Skeletal muscle satellite cell (primary cell): ENCODE results near the gene BCL2.

Experiments used
- H3K27me3 ChIP-seq: 2 replicates; pipeline ENCODE4 v1.7.0; 2013; ENCODE audit warnings: low read length; ENCODE audit not compliant: control insufficient read depth, insufficient read depth
- H3K36me3 ChIP-seq: 2 replicates; pipeline ENCODE4 v1.7.0; 2013; ENCODE audit warnings: mild to moderate bottlenecking, control low read depth, low read length; ENCODE audit not compliant: insufficient read depth
- H3K4me1 ChIP-seq: 2 replicates; pipeline ENCODE4 v1.7.0; 2013; ENCODE audit warnings: low read length; ENCODE audit not compliant: control insufficient read depth, insufficient read depth
- H3K4me2 ChIP-seq: 2 replicates; pipeline ENCODE4 v1.7.0; 2013; ENCODE audit warnings: mild to moderate bottlenecking, low read length
- H3K4me3 ChIP-seq: 2 replicates; pipeline ENCODE4 v1.7.0; 2013; ENCODE audit warnings: low read length
- H3K9ac ChIP-seq: 2 replicates; pipeline ENCODE4 v1.7.0; 2013; ENCODE audit warnings: mild to moderate bottlenecking, low read depth, low read length, moderate library complexity
- H3K9me3 ChIP-seq: replicated peaks from 2 replicates; pipeline ENCODE4 v1.7.0; 2013; ENCODE audit warnings: mild to moderate bottlenecking, control low read depth, low read length

BCL2 gene

DNA sequence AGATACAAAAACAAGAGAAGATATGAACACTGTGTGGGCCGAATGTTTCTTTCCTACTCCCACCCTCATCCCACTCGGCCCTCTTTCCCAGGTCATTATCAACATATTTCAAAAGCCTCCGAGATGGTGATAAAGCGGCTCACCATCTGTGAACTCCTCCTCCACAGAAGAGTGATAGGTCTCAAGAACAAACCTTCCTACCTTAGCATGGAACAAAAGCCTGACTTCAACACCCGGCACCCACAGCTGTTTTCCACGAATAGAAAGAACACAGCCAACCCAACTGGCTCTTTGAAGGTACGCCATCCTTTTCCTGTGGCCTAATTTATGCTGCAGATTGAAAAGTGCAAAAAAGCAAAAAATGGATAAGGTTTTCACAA, 28.8 kb downstream of the BCL2 start:
- peaks cover 5% of the 10 kb centered on the region for H3K27me3 ChIP-seq
- no peaks in the 10 kb centered on the region for H3K36me3 ChIP-seq
- H3K9me3 ChIP-seq: no peaks in the 10 kb centered on the region
- H3K4me2 ChIP-seq: no peak overlapping the region
- no peak overlapping the region for H3K4me3 ChIP-seq
- H3K4me1 ChIP-seq: no peaks in the 10 kb centered on the region
- no peak overlapping the region for H3K9ac ChIP-seq

- H3K27me3 ChIP-seq: peaks cover 5% of the 10 kb centered on the region
- no peak overlapping the region for H3K4me3 ChIP-seq
- no peak overlapping the region for H3K9ac ChIP-seq
- H3K36me3 ChIP-seq: no peaks in the 10 kb centered on the region
- no peaks in the 10 kb centered on the region for H3K4me1 ChIP-seq
- H3K4me2 ChIP-seq: no peak overlapping the region
- no peaks in the 10 kb centered on the region for H3K9me3 ChIP-seq
Measured at GRCh38 chr18:63290166-63290820, 29.3 kb downstream of the BCL2 start.

- Histone ChIP-seq H3K4me1 (no peaks in the 10 kb centered on the region), H3K4me3 (no peak overlapping the region)
Measured at GRCh38 chr18:63288311-63288710, 31.3 kb downstream of the BCL2 start.

GRCh38 chr18:63287691-63288220, 31.8 kb downstream of the BCL2 start:
- Histone ChIP-seq H3K4me1 (no peaks in the 10 kb centered on the region), H3K36me3 (no peaks in the 10 kb centered on the region), H3K4me2 (no peak overlapping the region), H3K9me3 (no peaks in the 10 kb centered on the region), H3K9ac (no peak overlapping the region), H3K4me3 (no peak overlapping the region), H3K27me3 (peaks cover 5% of the 10 kb centered on the region)

More at GRCh38 chr18:63288311-63288710, 31.3 kb downstream of the BCL2 start:
- Histone ChIP-seq H3K4me2 (no peak overlapping the region), H3K36me3 (no peaks in the 10 kb centered on the region), H3K9me3 (no peaks in the 10 kb centered on the region), H3K27me3 (peaks cover 5% of the 10 kb centered on the region), H3K9ac (no peak overlapping the region)

- Histone ChIP-seq H3K4me2 (no peak overlapping the region), H3K4me3 (no peak overlapping the region), H3K9me3 (no peaks in the 10 kb centered on the region), H3K4me1 (no peaks in the 10 kb centered on the region), H3K9ac (no peak overlapping the region), H3K27me3 (peaks cover 5% of the 10 kb centered on the region), H3K36me3 (no peaks in the 10 kb centered on the region)
Measured at GRCh38 chr18:63286926-63287325, 32.6 kb downstream of the BCL2 start.

DNA sequence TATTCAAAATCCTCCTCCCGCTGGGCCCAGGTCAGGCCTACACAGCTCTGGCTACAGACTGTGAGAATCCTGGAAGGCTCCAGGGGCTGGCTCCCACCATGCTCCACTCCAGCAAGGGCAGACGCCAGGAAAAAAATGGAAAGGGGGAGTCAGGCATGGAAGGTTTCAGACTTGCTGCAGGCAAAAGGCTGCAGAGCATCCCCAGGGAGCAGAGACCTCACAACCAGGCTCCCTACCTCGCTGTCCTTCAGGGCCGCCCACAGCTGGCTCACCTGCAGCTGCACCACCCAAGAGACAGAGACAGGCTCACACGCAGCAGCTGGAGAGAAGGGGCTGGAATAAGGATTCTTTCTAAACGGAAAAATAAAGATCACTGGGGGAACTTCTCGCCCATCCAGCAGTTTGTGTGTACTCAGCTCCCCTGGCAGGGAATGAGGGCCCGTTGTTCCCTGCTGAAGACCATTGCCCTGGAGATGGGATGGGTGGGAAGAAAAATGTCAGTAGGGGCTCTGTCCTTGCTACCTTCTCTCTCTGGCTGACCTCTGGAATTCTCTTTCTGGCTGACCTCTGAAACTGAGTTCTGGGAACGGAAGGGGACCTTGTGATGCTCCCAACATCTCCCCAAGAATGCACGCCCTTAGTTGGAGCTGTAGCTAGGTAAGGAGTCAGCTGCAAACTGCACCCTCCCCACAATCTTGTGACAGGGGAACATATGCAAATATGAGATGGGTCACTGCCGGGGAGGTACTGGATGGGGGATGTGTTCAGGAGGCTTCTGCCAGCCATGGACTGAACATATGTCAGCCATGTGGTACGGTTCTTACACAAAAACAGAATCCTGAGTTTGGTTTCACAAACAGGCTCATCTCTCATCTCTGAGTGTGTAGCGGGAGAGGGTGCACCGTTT, 34.5 kb downstream of the BCL2 start:
- H3K4me1 ChIP-seq: no peaks in the 10 kb centered on the region
- H3K9ac ChIP-seq: no peak overlapping the region
- peaks cover 5% of the 10 kb centered on the region for H3K27me3 ChIP-seq
- H3K4me2 ChIP-seq: no peak overlapping the region
- H3K9me3 ChIP-seq: no peaks in the 10 kb centered on the region
- H3K36me3 ChIP-seq: no peaks in the 10 kb centered on the region
- no peak overlapping the region for H3K4me3 ChIP-seq

DNA sequence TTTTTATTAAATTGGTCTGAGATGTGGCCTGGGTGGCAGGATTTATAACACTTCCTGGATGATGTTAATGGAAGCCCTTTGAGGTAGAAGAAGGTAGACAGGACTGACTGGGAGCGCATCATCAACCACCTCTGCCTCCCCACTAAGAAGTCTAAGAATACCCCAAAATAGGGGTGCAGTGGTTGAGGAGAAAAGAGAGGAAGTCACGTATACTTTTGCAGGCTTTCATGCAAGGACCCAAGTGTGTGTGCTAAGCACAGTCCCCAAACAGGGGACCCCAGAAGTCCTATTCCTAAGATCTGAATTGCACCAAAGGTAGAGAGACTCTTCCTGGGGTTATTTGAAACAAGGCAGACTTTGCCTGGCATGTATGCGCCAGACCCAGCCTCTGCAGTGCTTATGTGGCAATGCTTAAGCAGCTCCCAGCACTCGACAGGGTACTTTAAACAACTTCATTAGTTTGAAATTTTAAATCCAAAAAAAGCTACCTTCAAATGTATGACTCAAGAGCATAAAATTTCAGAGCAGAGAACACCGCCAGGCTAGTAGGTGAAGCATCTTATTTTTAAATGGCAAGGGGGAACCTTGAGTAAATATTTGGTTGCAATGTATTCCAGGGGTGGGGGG, 35.3 kb downstream of the BCL2 start:
- Histone ChIP-seq H3K27me3 (peaks cover 5% of the 10 kb centered on the region), H3K9ac (no peak overlapping the region), H3K4me2 (no peak overlapping the region), H3K4me1 (no peaks in the 10 kb centered on the region), H3K36me3 (no peaks in the 10 kb centered on the region), H3K4me3 (no peak overlapping the region), H3K9me3 (no peaks in the 10 kb centered on the region)

- Histone ChIP-seq H3K9me3 (no peaks in the 10 kb centered on the region), H3K4me3 (no peak overlapping the region), H3K4me1 (no peaks in the 10 kb centered on the region), H3K9ac (no peak overlapping the region), H3K27me3 (peaks cover 5% of the 10 kb centered on the region), H3K4me2 (no peak overlapping the region), H3K36me3 (no peaks in the 10 kb centered on the region)
Measured at GRCh38 chr18:63283305-63284094, 36.1 kb downstream of the BCL2 start.

GRCh38 chr18:63282793-63283192, 36.8 kb downstream of the BCL2 start:
- no peak overlapping the region for H3K4me3 ChIP-seq
- no peaks in the 10 kb centered on the region for H3K9me3 ChIP-seq
- H3K4me2 ChIP-seq: no peak overlapping the region
- H3K36me3 ChIP-seq: no peaks in the 10 kb centered on the region
- H3K27me3 ChIP-seq: peaks cover 5% of the 10 kb centered on the region
- H3K9ac ChIP-seq: no peak overlapping the region
- H3K4me1 ChIP-seq: no peaks in the 10 kb centered on the region

- Histone ChIP-seq H3K36me3 (no peaks in the 10 kb centered on the region), H3K4me1 (no peaks in the 10 kb centered on the region), H3K27me3 (peaks cover 18% of the 10 kb centered on the region), H3K9ac (no peak overlapping the region), H3K9me3 (no peaks in the 10 kb centered on the region), H3K4me3 (no peak overlapping the region), H3K4me2 (no peak overlapping the region)
Measured at GRCh38 chr18:63273222-63273927, 46.2 kb downstream of the BCL2 start.
